ENCODE data around the gene PACS1.

DNA sequence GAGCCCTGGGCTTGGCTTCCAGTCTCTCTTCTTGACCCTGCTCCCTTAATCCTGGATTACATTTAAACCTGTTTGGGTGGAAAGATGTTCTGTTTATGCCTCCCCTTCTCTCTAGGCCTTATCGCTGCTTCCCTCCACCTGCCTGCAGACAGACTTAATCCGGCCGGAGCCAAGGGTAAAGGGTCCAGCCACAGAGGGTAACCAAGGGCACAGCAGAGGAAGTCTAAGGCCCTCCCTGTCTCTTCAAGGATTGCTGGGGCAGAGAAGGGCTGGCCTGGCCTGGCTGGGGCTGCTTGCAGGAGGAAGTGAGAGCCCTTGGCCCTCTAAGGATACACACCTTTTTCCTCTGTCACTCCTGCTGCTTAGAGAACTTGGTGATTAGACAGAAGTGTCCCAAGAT lies 23.2 kb upstream of the PACS1 start:
- TF ChIP-seq, protein P1, sequence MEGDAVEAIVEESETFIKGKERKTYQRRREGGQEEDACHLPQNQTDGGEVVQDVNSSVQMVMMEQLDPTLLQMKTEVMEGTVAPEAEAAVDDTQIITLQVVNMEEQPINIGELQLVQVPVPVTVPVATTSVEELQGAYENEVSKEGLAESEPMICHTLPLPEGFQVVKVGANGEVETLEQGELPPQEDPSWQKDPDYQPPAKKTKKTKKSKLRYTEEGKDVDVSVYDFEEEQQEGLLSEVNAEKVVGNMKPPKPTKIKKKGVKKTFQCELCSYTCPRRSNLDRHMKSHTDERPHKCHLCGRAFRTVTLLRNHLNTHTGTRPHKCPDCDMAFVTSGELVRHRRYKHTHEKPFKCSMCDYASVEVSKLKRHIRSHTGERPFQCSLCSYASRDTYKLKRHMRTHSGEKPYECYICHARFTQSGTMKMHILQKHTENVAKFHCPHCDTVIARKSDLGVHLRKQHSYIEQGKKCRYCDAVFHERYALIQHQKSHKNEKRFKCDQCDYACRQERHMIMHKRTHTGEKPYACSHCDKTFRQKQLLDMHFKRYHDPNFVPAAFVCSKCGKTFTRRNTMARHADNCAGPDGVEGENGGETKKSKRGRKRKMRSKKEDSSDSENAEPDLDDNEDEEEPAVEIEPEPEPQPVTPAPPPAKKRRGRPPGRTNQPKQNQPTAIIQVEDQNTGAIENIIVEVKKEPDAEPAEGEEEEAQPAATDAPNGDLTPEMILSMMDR (conservative IDR thresholded peaks at IDR 0.05; ENCODE audit: low read length) = no peak
- TF ChIP-seq EZH2phosphoT487 (IDR thresholded peaks at IDR 0.05; ENCODE audit: borderline replicate concordance) = no peak
